ENCODE measurements around the gene ALDH1A3.

Gene ALDH1A3

DNA sequence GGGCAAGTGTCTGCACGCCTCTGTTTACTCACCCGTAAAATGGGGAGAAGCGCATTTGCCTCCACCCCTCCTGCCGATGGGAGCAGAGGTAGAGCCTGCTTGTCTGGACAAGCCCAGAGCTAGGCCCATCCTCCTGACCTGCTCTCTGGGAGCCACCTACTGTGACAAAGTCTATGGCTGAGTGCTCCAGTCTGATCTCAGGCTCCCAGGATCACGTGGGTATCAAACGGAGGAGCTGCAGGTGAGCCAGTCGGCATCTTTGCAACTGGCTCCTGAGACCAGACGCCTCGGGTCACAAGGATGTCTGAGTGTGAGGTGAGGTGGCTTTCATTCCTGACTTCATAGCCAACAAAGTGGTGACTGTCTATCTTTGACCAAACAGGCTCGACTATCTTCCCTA is 2.1 kb upstream of the ALDH1A3 start:
- DNase-seq (ENCODE audit: extremely low read depth, low read depth): no peak
- TF ChIP-seq, protein P1, sequence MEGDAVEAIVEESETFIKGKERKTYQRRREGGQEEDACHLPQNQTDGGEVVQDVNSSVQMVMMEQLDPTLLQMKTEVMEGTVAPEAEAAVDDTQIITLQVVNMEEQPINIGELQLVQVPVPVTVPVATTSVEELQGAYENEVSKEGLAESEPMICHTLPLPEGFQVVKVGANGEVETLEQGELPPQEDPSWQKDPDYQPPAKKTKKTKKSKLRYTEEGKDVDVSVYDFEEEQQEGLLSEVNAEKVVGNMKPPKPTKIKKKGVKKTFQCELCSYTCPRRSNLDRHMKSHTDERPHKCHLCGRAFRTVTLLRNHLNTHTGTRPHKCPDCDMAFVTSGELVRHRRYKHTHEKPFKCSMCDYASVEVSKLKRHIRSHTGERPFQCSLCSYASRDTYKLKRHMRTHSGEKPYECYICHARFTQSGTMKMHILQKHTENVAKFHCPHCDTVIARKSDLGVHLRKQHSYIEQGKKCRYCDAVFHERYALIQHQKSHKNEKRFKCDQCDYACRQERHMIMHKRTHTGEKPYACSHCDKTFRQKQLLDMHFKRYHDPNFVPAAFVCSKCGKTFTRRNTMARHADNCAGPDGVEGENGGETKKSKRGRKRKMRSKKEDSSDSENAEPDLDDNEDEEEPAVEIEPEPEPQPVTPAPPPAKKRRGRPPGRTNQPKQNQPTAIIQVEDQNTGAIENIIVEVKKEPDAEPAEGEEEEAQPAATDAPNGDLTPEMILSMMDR (IDR thresholded peaks at IDR 0.05; ENCODE audit: low read depth, low read length): no peak

DNA sequence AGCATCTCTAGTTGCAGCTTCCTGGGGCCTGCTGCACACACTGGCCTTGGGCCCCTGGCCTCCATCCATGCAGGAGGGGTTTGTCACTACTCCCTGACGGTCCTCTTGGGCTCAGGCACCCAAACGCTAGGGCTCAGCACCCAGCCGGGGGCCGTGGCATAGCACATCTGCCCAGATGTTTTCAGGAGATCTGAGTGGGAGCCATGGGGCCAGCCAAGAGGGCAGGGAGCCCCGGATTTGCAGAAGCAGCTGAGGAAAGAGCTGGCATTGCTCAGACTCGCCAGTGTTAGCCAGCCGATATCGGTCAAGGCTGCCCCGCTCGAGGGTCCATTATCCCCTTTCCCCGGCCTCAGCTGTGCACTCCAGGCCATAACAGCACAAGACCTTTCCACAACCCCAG is 1.5 kb upstream of the ALDH1A3 start:
- TF ChIP-seq, protein P1 (IDR thresholded peaks at IDR 0.05; ENCODE audit: low read depth, low read length): no peak
- no peak for DNase-seq (ENCODE audit: extremely low read depth, low read depth)

DNA sequence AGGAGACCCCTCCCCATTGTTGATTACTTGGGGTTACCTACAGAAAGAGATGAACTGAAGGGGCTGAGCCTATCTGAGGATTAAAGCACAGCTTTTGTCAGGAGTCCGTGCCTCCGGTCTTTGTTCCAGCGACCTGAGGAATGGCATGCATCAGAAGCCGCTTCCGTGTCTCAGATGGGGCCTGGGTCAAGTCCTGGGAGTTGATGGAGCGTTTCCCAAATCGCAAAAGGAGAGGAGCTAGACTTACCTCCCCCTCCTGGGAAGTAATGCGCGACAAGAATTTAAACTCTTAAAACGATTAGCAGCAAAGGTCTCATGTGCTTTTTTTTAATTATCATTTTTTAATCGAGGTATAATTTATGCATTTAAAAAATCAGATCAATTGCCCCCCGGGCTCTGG is 983 bp upstream of the ALDH1A3 start:
- TF ChIP-seq, protein P1 (IDR thresholded peaks at IDR 0.05; ENCODE audit: low read depth, low read length): no peak

DNA sequence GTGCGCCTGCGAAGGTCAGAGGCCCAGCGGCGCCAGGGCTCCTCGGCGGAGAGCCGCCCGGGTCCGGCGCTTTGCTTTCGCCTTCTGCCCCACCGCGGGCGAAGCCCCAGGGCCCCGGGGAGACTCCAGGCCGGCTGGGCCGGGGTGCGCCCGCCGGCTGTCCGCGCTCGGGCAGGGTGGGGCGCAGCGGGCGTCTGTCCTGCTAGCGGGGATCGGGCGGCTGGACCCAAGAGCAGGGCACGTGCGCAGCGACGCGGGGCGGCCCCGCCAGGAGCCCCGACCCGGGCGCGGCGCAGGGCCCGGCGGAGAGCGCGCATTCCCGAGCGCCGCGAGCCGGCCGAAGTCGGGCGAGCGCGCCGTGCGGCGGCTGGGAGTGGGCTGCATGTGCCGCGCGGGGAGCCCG is 569 bp upstream of the ALDH1A3 start:
- TF ChIP-seq, protein P1 (IDR thresholded peaks at IDR 0.05; ENCODE audit: low read depth, low read length): no peak
- DNase-seq (ENCODE audit: extremely low read depth, low read depth): no peak

More for the DNA sequence above, 983 bp upstream of the ALDH1A3 start:
- no peak for DNase-seq (ENCODE audit: extremely low read depth, low read depth)

DNA sequence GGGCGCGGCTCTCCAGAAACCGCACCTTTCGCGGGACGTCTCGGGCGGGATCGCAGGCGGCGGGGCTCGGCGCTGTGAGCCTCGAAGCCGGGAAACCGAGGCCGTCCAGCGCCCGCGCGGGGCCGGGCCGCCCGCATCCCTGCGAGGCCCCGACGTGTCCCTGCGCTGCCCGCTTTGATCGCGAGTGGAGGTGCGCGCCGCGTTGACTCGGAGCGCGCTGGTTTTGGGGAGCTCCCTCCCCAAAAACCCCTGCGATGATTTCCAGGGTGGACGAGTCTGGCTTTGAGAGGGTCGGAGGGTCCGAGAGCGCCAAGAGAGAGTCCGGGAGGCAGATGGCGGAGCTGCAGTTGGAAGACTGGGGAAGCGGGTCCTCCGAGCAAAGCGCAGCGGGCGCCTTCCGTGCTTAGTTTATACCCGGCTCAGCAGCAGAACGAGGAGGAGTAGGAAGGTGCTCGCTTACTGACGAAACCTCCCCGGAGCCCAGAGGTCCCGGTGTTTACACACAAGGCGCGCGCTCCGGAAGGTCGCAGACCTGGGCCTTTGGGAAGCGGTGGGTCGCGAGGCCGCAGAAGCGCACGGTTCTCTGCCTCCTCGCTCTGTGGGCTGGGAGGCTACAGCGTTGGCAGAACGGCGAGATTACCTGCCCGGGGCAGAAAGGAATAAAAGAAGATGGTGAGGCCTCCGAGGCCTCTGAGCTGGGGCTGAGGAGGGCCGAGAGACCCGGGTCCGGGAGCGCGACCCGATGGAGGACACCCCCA is 687 bp downstream of the ALDH1A3 start:
- DNase-seq (ENCODE audit: extremely low read depth, low read depth): no peak
- TF ChIP-seq, protein P1 (IDR thresholded peaks at IDR 0.05; ENCODE audit: low read depth, low read length): no peak

DNA sequence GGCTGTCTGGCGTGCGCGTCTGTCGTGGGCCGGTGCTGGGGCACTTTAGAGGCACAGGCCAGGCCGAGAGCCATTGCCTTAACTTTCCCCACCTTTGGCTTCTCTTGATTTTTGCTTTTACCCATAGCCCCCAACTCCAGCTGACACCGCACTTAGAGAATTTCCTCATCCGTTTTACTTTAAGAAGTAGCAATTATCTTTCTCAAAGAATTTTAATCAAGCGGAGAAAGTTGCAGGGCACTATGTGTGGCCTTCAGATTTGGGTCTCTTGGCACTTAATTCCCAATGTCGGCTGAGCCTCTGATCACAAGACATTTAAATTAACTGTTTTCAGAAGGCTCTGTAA is 1.2 kb downstream of the ALDH1A3 start:
- no peak for DNase-seq (ENCODE audit: extremely low read depth, low read depth)
- TF ChIP-seq, protein P1 (IDR thresholded peaks at IDR 0.05; ENCODE audit: low read depth, low read length): no peak

DNA sequence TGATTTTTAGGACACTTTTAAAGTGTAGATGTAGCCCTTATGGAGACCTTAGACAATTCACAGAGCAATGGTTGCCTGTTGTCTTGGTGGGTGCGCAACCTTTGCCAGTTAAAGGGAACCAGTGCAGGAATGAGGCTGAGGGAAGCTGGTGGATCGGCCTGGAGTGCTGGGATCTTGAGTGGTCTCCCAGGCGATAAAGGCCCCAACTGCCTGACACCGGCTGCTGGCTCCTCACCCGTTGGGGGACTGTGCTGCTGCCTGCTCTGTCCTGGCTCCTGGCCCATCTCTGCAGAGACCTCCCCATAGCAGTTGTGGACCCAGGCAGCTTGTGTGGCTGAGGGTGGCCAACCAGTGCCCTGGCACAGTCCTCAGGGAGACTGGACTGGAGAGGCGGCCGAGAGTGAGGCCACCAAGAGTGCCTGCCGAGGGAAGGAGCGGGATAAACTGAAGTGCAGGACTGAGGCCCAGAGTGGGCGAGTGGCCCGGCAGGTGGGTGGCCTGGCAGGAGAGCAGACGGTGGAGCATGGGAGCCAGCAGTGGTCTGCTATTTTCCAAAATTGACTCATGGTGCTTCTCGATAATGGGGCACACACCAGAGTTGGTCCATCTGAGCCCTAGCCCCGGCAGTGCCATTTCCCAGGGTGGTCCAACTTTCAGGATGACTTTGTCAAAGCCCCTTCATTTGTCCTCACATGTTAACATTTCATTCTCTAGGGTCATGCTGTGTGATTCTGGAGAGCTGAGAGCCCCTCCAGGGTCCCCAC is 2.1 kb downstream of the ALDH1A3 start:
- TF ChIP-seq, protein P1 (IDR thresholded peaks at IDR 0.05; ENCODE audit: low read depth, low read length): no peak
- DNase-seq (ENCODE audit: extremely low read depth, low read depth): no peak

Measured in AG09319 (cell line).